Heart left ventricle (tissue), 16 donors: ENCODE data around the gene TGFBR3. TPM values are rescaled to one million over a fixed set of nuclear protein-coding genes. Genes with fewer than 3 reads are reported as not detected.

Experiments used
- ATAC-seq, 4 donors: fragments of 200-7000 bp; cut with Tn5 transposase; one replicate each; pipeline ENCODE4 v1.9.1; 2020 to 2022; ENCODE audit warnings: moderate library complexity in 4 of 4, mild to moderate bottlenecking in 3 of 4, moderate number of reproducible peaks in 1 of 4
- DNase-seq, 5 donors: peaks; one replicate each; pipeline ENCODE4 v3.0.0-alpha.2; 2020
- H3K27ac ChIP-seq, 12 donors: fragments of 200-600 bp; sonication (generic) in 4 of 12; one replicate each; pipeline versions ENCODE4 v1.5.0 to v1.8.0; 2016 to 2022; ENCODE audit warnings: mild to moderate bottlenecking in 2 of 12
- H3K27me3 ChIP-seq, 9 donors: fragments of 200-600 bp; sonication (generic) in 2 of 9; one replicate each; pipeline versions ENCODE4 v1.5.1 to v1.8.0; 2016 to 2022; ENCODE audit warnings: mild to moderate bottlenecking in 3 of 9
- H3K36me3 ChIP-seq, 9 donors: fragments of 200-600 bp; sonication (generic) in 2 of 9; one replicate each; pipeline versions ENCODE4 v1.5.0 to v1.8.0; 2018 to 2022; ENCODE audit warnings: mild to moderate bottlenecking in 2 of 9
- H3K4me1 ChIP-seq, 12 donors: fragments of 200-600 bp; sonication (generic) in 4 of 12; one replicate each; pipeline versions ENCODE4 v1.5.0 to v1.8.0; 2016 to 2022; ENCODE audit warnings: mild to moderate bottlenecking in 3 of 12
- H3K4me3 ChIP-seq, 12 donors: fragments of 200-600 bp; sonication (generic) in 4 of 12; one replicate each; pipeline versions ENCODE4 v1.5.0 to v1.8.0; 2017 to 2022; ENCODE audit warnings: mild to moderate bottlenecking in 9 of 12, moderate library complexity in 4 of 12
- H3K9me3 ChIP-seq, 12 donors: fragments of 200-600 bp; sonication (generic) in 4 of 12; one replicate each; pipeline versions ENCODE4 v1.5.0 to v1.8.0; 2016 to 2022; ENCODE audit warnings: mild to moderate bottlenecking in 1 of 12
- POLR2A ChIP-seq, 2 donors: fragments of 450-650 bp; IDR thresholded peaks; one replicate each; pipeline ENCODE4 v1.6.1; 2017; ENCODE audit warnings: antibody characterized with exemption in 2 of 2, mild to moderate bottlenecking in 2 of 2, moderate library complexity in 2 of 2
- WGBS, 4 donors: extraction: QIAGEN DNeasy Blood & Tissue Kit in 2 of 4; methylation state at CpG; one replicate each; pipeline versions ENCODE4 v1.1.5 to v1.1.7; 2013 to 2018; 5-methylcytosine and 5-hydroxymethylcytosine counted together
- intact Hi-C, 10 donors: fragments of 100-400 bp; cut with DNase I; formaldehyde crosslinking; loops; one replicate each; pipeline versions ENCODE4 v1.11.1 to v1.14.2; 2022
- polyA plus RNA-seq, 2 donors: library from polyadenylated mRNA; stranded (reverse); fragments of 200-250 nt; gene quantifications; one replicate each; pipeline ENCODE4 v1.2.3, GENCODE V29; 2013
- total RNA-seq, 9 donors: library from RNA; depleted of rRNA in 2 of 9; stranded (reverse); fragments of >200 nt in 2 of 9; fragmentation: NEBNext Ultra II Directional in 3 of 9; extraction: Animal tissue kit (Norgen Biotek cat#: 25700) in 3 of 9; gene quantifications; one replicate each; pipeline versions ENCODE4 v1.1.0 to v1.2.4, GENCODE V29; 2016 to 2023
- TF ChIP-seq, protein P1 (sequence below), 12 donors: fragments of 200-600 bp; sonication (generic) in 4 of 12; IDR thresholded peaks; one replicate each; pipeline versions ENCODE4 v1.5.0 to v1.8.0; 2018 to 2022; ENCODE audit warnings: antibody characterized with exemption in 12 of 12, mild to moderate bottlenecking in 5 of 12
- donor health status: ischemic (EF 13 %, LVEDD 7.1; RV severe dilation, severe dysfunction).
- donor health status: healthy with polysubstance abuse.
- donor health status: DM: no; HTN: yes; CAD: no.
- donor health status: DM: no; HTN: no; CAD: no.
- donor health status: ischemic (EF 25% LVEDD 6.9; RV normal size, moderate dysfunction).
- donor health status: ischemic (EF 25% LVEDD 5.7; RV mildly dilated, moderate dysfunction).
- donor health status: healthy.
- donor health status: DM: yes; HTN: yes; CAD: no.
- donor health status: ischemic (EF 35%, LVEDD 5.7; RV mildly dilated, moderate dysfunction).
- donor health status: nonischemic (EF 11% LVEDD 7.7; RV severe dilation, severe dysfunction).
- donor health status: DM: yes; HTN: yes; CAD: no.
- donor health status: PGD.
- donor health status: ischemic (EF 29% LVEDD 5.4; RV normal size, mild dysfunction).
- donor health status: nonischemic (EF 23%, LVEDD 6.1; RV moderate dilation, normal function).

The TGFBR3 gene
- total and polyA plus RNA-seq, 11 donors = 6.9 to 51.8 (median 22.7) TPM

GRCh38 chr1:91764471-91765115 is 121.4 kb downstream of the TGFBR3 start:
- Histone ChIP-seq H3K9me3 (no peaks in the 10 kb centered on the region), H3K27ac (peak overlapping the region in 2 of 12 donors; percentile 7 to 55), H3K4me1 (peaks cover 0 to 43% (median 32%) of the 10 kb centered on the region in 12 donors), H3K36me3 (no peaks in the 10 kb centered on the region), H3K4me3 (no peak overlapping the region), H3K27me3 (no peaks in the 10 kb centered on the region)
- DNase-seq (no peak), ATAC-seq (no peak)
- 85 to 92% (median 88%) methylated on average over 12 of the region's 12 CpGs for WGBS, 4 donors
- TF ChIP-seq POLR2A (IDR thresholded peaks at IDR 0.05) = no peak
- TF ChIP-seq, protein P1, sequence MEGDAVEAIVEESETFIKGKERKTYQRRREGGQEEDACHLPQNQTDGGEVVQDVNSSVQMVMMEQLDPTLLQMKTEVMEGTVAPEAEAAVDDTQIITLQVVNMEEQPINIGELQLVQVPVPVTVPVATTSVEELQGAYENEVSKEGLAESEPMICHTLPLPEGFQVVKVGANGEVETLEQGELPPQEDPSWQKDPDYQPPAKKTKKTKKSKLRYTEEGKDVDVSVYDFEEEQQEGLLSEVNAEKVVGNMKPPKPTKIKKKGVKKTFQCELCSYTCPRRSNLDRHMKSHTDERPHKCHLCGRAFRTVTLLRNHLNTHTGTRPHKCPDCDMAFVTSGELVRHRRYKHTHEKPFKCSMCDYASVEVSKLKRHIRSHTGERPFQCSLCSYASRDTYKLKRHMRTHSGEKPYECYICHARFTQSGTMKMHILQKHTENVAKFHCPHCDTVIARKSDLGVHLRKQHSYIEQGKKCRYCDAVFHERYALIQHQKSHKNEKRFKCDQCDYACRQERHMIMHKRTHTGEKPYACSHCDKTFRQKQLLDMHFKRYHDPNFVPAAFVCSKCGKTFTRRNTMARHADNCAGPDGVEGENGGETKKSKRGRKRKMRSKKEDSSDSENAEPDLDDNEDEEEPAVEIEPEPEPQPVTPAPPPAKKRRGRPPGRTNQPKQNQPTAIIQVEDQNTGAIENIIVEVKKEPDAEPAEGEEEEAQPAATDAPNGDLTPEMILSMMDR (IDR thresholded peaks at IDR 0.05) = no peak
- intact Hi-C loops = no loop called here

GRCh38 chr1:91763252-91763651 is 122.7 kb downstream of the TGFBR3 start:
- Histone ChIP-seq H3K36me3 (peaks cover 0 to 3% (median 0%) of the 10 kb centered on the region in 9 donors), H3K4me3 (no peak overlapping the region), H3K9me3 (no peaks in the 10 kb centered on the region), H3K27ac (peak overlapping the region in 7 of 12 donors; percentile 3 to 55 (median 39)), H3K4me1 (peaks cover 0 to 49% (median 29%) of the 10 kb centered on the region in 12 donors), H3K27me3 (no peaks in the 10 kb centered on the region)
- ATAC-seq = peak; percentile 17 to 76 (median 70)
- TF ChIP-seq, protein P1 (IDR thresholded peaks at IDR 0.05) = no peak
- no peak for TF ChIP-seq POLR2A (IDR thresholded peaks at IDR 0.05)
- DNase-seq = no peak
- intact Hi-C loops = no loop called here
- 41 to 52% (median 44%) methylated on average over 4 of the region's 4 CpGs for WGBS, 4 donors

- WGBS, 4 donors = 72 to 93% (median 84%) methylated on average over 1 of the region's 1 CpG
- no peak overlapping the region for H3K4me3 ChIP-seq
- peak overlapping the region in 4 of 12 donors; percentile 27 to 41 (median 34) for H3K27ac ChIP-seq
- TF ChIP-seq POLR2A (IDR thresholded peaks at IDR 0.05) = no peak
- TF ChIP-seq, protein P1 (IDR thresholded peaks at IDR 0.05) = no peak
- H3K4me1 ChIP-seq = peaks cover 0 to 57% (median 29%) of the 10 kb centered on the region in 12 donors
- peak; percentile 4 to 60 (median 40) for ATAC-seq
- no peak for DNase-seq
- intact Hi-C loops = no loop called here
- no peaks in the 10 kb centered on the region for H3K9me3 ChIP-seq
- H3K36me3 ChIP-seq = peaks cover 0 to 12% (median 0%) of the 10 kb centered on the region in 9 donors
- no peaks in the 10 kb centered on the region for H3K27me3 ChIP-seq
Observed at GRCh38 chr1:91761295-91761721, 124.6 kb downstream of the TGFBR3 start.

DNA sequence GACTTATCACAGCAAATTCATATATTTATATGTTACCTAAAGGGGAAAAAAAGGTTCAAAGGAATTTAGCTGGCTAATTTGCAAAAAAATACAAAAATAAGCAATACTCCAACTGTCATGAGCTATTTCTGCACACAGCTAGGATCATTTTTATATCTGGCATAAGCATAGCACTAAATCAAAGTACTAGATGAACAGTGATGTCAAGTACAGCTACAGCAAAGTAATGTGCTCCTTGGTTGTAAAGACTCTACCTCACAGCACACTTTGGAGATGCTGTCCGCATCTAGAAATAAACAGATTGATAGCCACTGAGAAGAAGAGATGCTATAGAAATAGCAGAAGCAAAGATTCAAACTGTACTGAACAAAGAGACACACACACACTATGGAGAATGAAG is 125.4 kb downstream of the TGFBR3 start:
- no peak for ATAC-seq
- no peaks in the 10 kb centered on the region for H3K9me3 ChIP-seq
- TF ChIP-seq, protein P1 (IDR thresholded peaks at IDR 0.05) = no peak
- TF ChIP-seq POLR2A (IDR thresholded peaks at IDR 0.05) = no peak
- 88 to 97% (median 93%) methylated on average over 1 of the region's 1 CpG for WGBS, 4 donors
- H3K4me1 ChIP-seq = peaks cover 0 to 61% (median 29%) of the 10 kb centered on the region in 12 donors
- H3K27me3 ChIP-seq = no peaks in the 10 kb centered on the region
- intact Hi-C loops = no loop called here
- DNase-seq = no peak
- H3K27ac ChIP-seq = peak overlapping the region in 1 of 12 donors; percentile 69
- H3K4me3 ChIP-seq = no peak overlapping the region
- H3K36me3 ChIP-seq = peaks cover 0 to 12% (median 0%) of the 10 kb centered on the region in 9 donors
